ENCODE measurements around the gene ILF2.

ILF2 gene

GRCh38 chr1:153698923-153699714 is 28.3 kb upstream of the ILF2 start:
- TF ChIP-seq CTCF (IDR thresholded peaks at IDR 0.05; ENCODE audit: control extremely low read depth, extremely low read depth, low read depth, missing control alignments) = no peak
- POLR2A ChIA-PET = no interaction called here
- CTCF ChIA-PET = interaction anchor here (0.7 to 1.7 kb wide), 6 partner anchors 10 to 22 kb away, joined by 3 to 6 read pairs (median 3); no protein-coding TSS in a partner anchor
- no peak for DNase-seq (ENCODE audit: extremely low spot score)

GRCh38 chr1:153698020-153698922 is 27.5 kb upstream of the ILF2 start:
- POLR2A ChIA-PET = no interaction called here
- CTCF ChIA-PET = interaction anchor here (1.2 to 1.7 kb wide), 2 partner anchors 14 to 21 kb away, joined by 3 to 5 read pairs; no protein-coding TSS in a partner anchor
- no peak for DNase-seq (ENCODE audit: extremely low spot score)
- TF ChIP-seq CTCF (IDR thresholded peaks at IDR 0.05; ENCODE audit: control extremely low read depth, extremely low read depth, low read depth, missing control alignments) = no peak

- no peak for DNase-seq (ENCODE audit: extremely low spot score)
- POLR2A ChIA-PET = no interaction called here
- CTCF ChIA-PET = interaction anchor here (1.0 to 1.7 kb wide), 3 partner anchors 15 to 20 kb away, joined by 3 to 5 read pairs (median 3); no protein-coding TSS in a partner anchor
- TF ChIP-seq CTCF (IDR thresholded peaks at IDR 0.05; ENCODE audit: control extremely low read depth, extremely low read depth, low read depth, missing control alignments) = no peak
Observed at GRCh38 chr1:153697191-153698019, 26.6 kb upstream of the ILF2 start.

- no peak for DNase-seq (ENCODE audit: extremely low spot score)
- POLR2A ChIA-PET = interaction anchor here (0.7 kb wide), 1 partner anchor 62 kb away, joined by 3 read pairs; no protein-coding TSS in a partner anchor
- CTCF ChIA-PET = interaction anchor here (1.0 kb wide), 1 partner anchor 18 kb away, joined by 3 read pairs; no protein-coding TSS in a partner anchor
- no peak for TF ChIP-seq CTCF (IDR thresholded peaks at IDR 0.05; ENCODE audit: control extremely low read depth, extremely low read depth, low read depth, missing control alignments)
Observed at GRCh38 chr1:153696741-153697140, 25.9 kb upstream of the ILF2 start.

- ChIA-PET CTCF (interaction anchor here (1.2 kb wide), 1 partner anchor 21 kb away, joined by 3 read pairs; no protein-coding TSS in a partner anchor), POLR2A (no interaction called here)
- no peak for TF ChIP-seq CTCF (IDR thresholded peaks at IDR 0.05; ENCODE audit: control extremely low read depth, extremely low read depth, low read depth, missing control alignments)
- no peak for DNase-seq (ENCODE audit: extremely low spot score)
Observed at GRCh38 chr1:153693466-153693865, 22.7 kb upstream of the ILF2 start.

All from GM10248 (cell line).